Prostate gland (tissue), 2 donors: ENCODE results near the gene IL1RAPL1.

ENCODE experiments used
- POLR2A ChIP-seq: fragments of 450-650 bp; IDR thresholded peaks from one replicate; pipeline ENCODE4 v1.6.1; 2016; ENCODE audit warnings: antibody characterized with exemption, mild to moderate bottlenecking
- POLR2AphosphoS5 ChIP-seq: sonication (generic); formaldehyde crosslinking; IDR thresholded peaks from one replicate; pipeline ENCODE4 v1.6.1; 2017; ENCODE audit warnings: antibody characterized with exemption
- TF ChIP-seq, protein P1 (sequence below), 4 experiments: fragments of 200-600 bp in 2 of 4; fragments of 450-650 bp in 2 of 4; sonication (generic) in 2 of 4; IDR thresholded peaks; 1 replicate in 3 of 4; 2 replicates in 1 of 4; pipeline ENCODE4 v1.5.1; 2016 to 2019; ENCODE audit warnings: antibody characterized with exemption in 4 of 4, mild to moderate bottlenecking in 2 of 4, moderate library complexity in 2 of 4

GRCh38 chrX:29824176-29824906 lies 1237.1 kb downstream of the IL1RAPL1 start:
- no peak for TF ChIP-seq POLR2A
- TF ChIP-seq, protein P1, sequence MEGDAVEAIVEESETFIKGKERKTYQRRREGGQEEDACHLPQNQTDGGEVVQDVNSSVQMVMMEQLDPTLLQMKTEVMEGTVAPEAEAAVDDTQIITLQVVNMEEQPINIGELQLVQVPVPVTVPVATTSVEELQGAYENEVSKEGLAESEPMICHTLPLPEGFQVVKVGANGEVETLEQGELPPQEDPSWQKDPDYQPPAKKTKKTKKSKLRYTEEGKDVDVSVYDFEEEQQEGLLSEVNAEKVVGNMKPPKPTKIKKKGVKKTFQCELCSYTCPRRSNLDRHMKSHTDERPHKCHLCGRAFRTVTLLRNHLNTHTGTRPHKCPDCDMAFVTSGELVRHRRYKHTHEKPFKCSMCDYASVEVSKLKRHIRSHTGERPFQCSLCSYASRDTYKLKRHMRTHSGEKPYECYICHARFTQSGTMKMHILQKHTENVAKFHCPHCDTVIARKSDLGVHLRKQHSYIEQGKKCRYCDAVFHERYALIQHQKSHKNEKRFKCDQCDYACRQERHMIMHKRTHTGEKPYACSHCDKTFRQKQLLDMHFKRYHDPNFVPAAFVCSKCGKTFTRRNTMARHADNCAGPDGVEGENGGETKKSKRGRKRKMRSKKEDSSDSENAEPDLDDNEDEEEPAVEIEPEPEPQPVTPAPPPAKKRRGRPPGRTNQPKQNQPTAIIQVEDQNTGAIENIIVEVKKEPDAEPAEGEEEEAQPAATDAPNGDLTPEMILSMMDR (IDR thresholded peaks at IDR 0.05) = no peak
- TF ChIP-seq POLR2AphosphoS5 = no peak
